Measurements from ENCODE around the gene NCKAP5. TPM values are rescaled to one million over a fixed set of nuclear protein-coding genes. Genes with fewer than 3 reads are reported as not detected.

The NCKAP5 gene
- total and polyA plus RNA-seq, 2 experiments from 2014 or later: 2.2 to 5.5 TPM

DNA sequence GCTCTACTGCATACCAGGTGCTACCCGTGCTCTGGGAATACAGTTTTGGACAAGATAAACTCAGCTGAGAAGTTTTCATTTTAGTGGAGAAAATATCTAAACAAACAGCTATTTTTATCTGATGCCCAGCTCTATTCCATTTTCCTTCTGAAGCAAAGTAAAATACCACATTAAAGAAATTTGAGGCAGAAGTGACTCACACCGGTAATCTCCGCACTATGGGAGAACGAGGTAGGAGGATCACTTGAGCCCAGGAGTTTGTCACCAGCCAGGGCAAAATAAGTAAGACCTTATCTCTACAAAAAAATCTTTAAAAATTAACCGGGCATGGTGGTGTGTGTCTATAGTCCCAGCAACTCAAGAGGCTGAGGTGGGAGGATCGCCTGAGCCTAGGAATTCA lies 482.1 kb downstream of the NCKAP5 start:
- Histone ChIP-seq H3K79me2 (no peaks in the 10 kb centered on the region), H3K27me3 (no peaks in the 10 kb centered on the region), H3K27ac (no peak overlapping the region), H3K4me1 (ENCODE audit: insufficient read depth) (no peaks in the 10 kb centered on the region), H2AFZ (no peak overlapping the region), H3K9me3 (ENCODE audit: low read depth) (no peaks in the 10 kb centered on the region), H3K4me2 (no peak overlapping the region), H3K9me2 (replicated peaks; ENCODE audit: insufficient read depth) (no peaks in the 10 kb centered on the region), H3K4me3 (no peak overlapping the region), H4K20me1 (ENCODE audit: insufficient read depth, poor library complexity, severe bottlenecking) (no peaks in the 10 kb centered on the region), H3K36me3 (replicated peaks; ENCODE audit: insufficient read depth, low read depth) (no peaks in the 10 kb centered on the region)
- TF ChIP-seq EZH2 (IDR thresholded peaks at IDR 0.05; ENCODE audit: borderline replicate concordance): no peak
- WGBS (ENCODE audit: low lambda C conversion rate, missing lambda C conversion rate): 62% methylated on average over 6 of the region's 6 CpGs
- no peak for DNase-seq (ENCODE audit: low spot score)

DNA sequence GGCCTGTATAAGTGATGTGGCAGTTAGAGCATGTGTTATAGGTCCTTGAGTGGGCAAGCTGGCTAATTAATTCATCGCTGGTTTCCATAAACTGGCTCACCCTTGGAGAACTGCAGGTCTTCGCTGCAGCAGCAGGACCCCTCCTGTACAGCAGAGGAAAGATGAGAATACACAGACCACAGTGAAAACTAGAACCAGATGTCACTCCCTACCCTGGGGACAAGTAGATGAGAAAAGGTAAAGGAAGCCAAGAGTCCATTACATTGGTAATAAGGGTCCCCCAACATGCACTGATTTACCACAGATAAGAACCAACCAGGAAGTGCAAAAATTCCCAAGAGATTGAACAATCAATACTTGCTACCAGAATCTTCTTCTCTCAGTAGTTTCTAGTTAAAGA lies 482.6 kb downstream of the NCKAP5 start:
- Histone ChIP-seq H3K4me1 (ENCODE audit: insufficient read depth) (no peaks in the 10 kb centered on the region), H3K27me3 (no peaks in the 10 kb centered on the region), H3K79me2 (no peaks in the 10 kb centered on the region), H4K20me1 (ENCODE audit: insufficient read depth, poor library complexity, severe bottlenecking) (no peaks in the 10 kb centered on the region), H3K4me2 (no peak overlapping the region), H3K36me3 (replicated peaks; ENCODE audit: insufficient read depth, low read depth) (no peaks in the 10 kb centered on the region), H2AFZ (no peak overlapping the region), H3K9me3 (ENCODE audit: low read depth) (no peaks in the 10 kb centered on the region), H3K27ac (no peak overlapping the region), H3K9me2 (replicated peaks; ENCODE audit: insufficient read depth) (no peaks in the 10 kb centered on the region), H3K4me3 (no peak overlapping the region)
- WGBS (ENCODE audit: low lambda C conversion rate, missing lambda C conversion rate): 61% methylated on average over 2 of the region's 2 CpGs
- TF ChIP-seq EZH2 (IDR thresholded peaks at IDR 0.05; ENCODE audit: borderline replicate concordance): no peak
- TF ChIP-seq EZH2phosphoT487 (IDR thresholded peaks at IDR 0.05; ENCODE audit: low read depth, severe bottlenecking, unreplicated experiment): no peak
- TF ChIP-seq, protein P1, sequence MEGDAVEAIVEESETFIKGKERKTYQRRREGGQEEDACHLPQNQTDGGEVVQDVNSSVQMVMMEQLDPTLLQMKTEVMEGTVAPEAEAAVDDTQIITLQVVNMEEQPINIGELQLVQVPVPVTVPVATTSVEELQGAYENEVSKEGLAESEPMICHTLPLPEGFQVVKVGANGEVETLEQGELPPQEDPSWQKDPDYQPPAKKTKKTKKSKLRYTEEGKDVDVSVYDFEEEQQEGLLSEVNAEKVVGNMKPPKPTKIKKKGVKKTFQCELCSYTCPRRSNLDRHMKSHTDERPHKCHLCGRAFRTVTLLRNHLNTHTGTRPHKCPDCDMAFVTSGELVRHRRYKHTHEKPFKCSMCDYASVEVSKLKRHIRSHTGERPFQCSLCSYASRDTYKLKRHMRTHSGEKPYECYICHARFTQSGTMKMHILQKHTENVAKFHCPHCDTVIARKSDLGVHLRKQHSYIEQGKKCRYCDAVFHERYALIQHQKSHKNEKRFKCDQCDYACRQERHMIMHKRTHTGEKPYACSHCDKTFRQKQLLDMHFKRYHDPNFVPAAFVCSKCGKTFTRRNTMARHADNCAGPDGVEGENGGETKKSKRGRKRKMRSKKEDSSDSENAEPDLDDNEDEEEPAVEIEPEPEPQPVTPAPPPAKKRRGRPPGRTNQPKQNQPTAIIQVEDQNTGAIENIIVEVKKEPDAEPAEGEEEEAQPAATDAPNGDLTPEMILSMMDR (IDR thresholded peaks at IDR 0.05; ENCODE audit: poor library complexity): no peak
- no peak for DNase-seq (ENCODE audit: low spot score)

DNA sequence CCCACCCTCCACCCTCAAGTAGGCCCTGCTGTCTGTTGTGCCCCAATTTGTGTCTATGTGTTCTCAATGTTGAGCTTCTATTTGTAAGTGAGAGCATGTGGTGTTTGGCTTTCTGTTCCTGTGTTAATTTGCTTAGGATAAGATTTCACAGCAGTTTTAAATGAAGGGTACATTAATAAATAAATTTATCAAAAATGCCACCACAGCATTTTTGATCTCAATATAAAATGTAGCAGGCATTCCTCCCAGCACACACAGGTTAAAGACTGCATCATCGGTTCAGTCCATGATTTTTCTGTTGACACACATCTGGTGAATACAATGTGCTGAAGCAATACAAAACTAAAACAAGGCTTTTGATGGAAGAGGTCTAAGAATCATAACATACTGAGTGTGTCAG lies 486.2 kb downstream of the NCKAP5 start:
- H3K9me3 ChIP-seq (ENCODE audit: low read depth): no peaks in the 10 kb centered on the region
- no peaks in the 10 kb centered on the region for H3K36me3 ChIP-seq (replicated peaks; ENCODE audit: insufficient read depth, low read depth)
- H3K27me3 ChIP-seq: no peaks in the 10 kb centered on the region
- H3K4me3 ChIP-seq: no peak overlapping the region
- no peaks in the 10 kb centered on the region for H3K9me2 ChIP-seq (replicated peaks; ENCODE audit: insufficient read depth)
- TF ChIP-seq EZH2phosphoT487 (IDR thresholded peaks at IDR 0.05; ENCODE audit: low read depth, severe bottlenecking, unreplicated experiment) (no peak), EZH2 (IDR thresholded peaks at IDR 0.05; ENCODE audit: borderline replicate concordance) (no peak)
- TF ChIP-seq, protein P1 (IDR thresholded peaks at IDR 0.05; ENCODE audit: poor library complexity): no peak
- DNase-seq (ENCODE audit: low spot score): no peak
- H3K79me2 ChIP-seq: no peaks in the 10 kb centered on the region
- H3K4me1 ChIP-seq (ENCODE audit: insufficient read depth): no peaks in the 10 kb centered on the region
- H3K27ac ChIP-seq: no peak overlapping the region
- 96% methylated on average over 1 of the region's 1 CpG for WGBS (ENCODE audit: low lambda C conversion rate, missing lambda C conversion rate)
- H2AFZ ChIP-seq: no peak overlapping the region
- no peaks in the 10 kb centered on the region for H4K20me1 ChIP-seq (ENCODE audit: insufficient read depth, poor library complexity, severe bottlenecking)
- no peak overlapping the region for H3K4me2 ChIP-seq

DNA sequence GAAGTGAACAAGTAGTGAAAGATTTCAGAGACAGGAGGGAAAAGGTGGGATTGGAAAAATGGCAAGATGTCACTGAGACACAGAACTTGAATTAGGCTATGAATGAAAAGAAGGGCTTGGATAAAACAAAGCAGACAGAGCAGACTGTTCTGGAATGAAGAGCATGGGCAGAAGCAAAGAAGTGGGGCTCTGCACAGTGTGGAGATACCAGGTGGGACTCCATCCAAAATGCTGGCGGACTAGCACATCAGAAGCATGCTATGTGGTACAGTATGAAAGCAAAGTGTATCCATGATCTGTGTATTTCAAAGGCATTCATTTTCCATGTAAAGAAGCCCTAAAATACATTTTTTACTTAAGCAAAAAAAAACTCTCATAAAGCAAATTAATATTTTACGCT lies 487.4 kb downstream of the NCKAP5 start:
- TF ChIP-seq EZH2 (IDR thresholded peaks at IDR 0.05; ENCODE audit: borderline replicate concordance): no peak
- TF ChIP-seq, protein P1 (IDR thresholded peaks at IDR 0.05; ENCODE audit: poor library complexity): no peak
- TF ChIP-seq EZH2phosphoT487 (IDR thresholded peaks at IDR 0.05; ENCODE audit: low read depth, severe bottlenecking, unreplicated experiment): no peak
- H3K27me3 ChIP-seq: no peaks in the 10 kb centered on the region
- H3K27ac ChIP-seq: no peak overlapping the region
- H3K4me1 ChIP-seq (ENCODE audit: insufficient read depth): no peaks in the 10 kb centered on the region
- H4K20me1 ChIP-seq (ENCODE audit: insufficient read depth, poor library complexity, severe bottlenecking): no peaks in the 10 kb centered on the region
- H3K4me2 ChIP-seq: no peak overlapping the region
- no peak for DNase-seq (ENCODE audit: low spot score)
- H3K36me3 ChIP-seq (replicated peaks; ENCODE audit: insufficient read depth, low read depth): no peaks in the 10 kb centered on the region
- no peaks in the 10 kb centered on the region for H3K79me2 ChIP-seq
- H3K9me2 ChIP-seq (replicated peaks; ENCODE audit: insufficient read depth): no peaks in the 10 kb centered on the region
- H3K4me3 ChIP-seq: no peak overlapping the region
- no peaks in the 10 kb centered on the region for H3K9me3 ChIP-seq (ENCODE audit: low read depth)
- no peak overlapping the region for H2AFZ ChIP-seq
- WGBS (ENCODE audit: low lambda C conversion rate, missing lambda C conversion rate): 90% methylated on average over 2 of the region's 2 CpGs
